ENCODE data around the gene PIK3R2.
A peak's percentile ranks its signal among the peaks of the same experiment; 100 is the strongest.
"Not testable (repeated sequence)": the region's sequence is repeated elsewhere in the genome, so short reads cannot be mapped to it uniquely, and the experiment has no call there.

Gene PIK3R2

GRCh38 chr19:18152817-18153555, at the start of gene PIK3R2:
Gene PIK3R2 (plus strand): TSS chr19:18153163. CDS start chr19:18155880, 2,717 bp downstream.
- peak; percentile 99 for DNase-seq

- DNase-seq, result no peak
Measured at GRCh38 chr19:18104793-18105131, 48.2 kb upstream of the PIK3R2 start.

GRCh38 chr19:18105259-18105658, 47.7 kb upstream of the PIK3R2 start:
- DNase-seq, result not testable (repeated sequence)

GRCh38 chr19:18107235-18107634, 45.7 kb upstream of the PIK3R2 start:
- no peak for DNase-seq

GRCh38 chr19:18108897-18109296, 44.1 kb upstream of the PIK3R2 start:
- no peak for DNase-seq

GRCh38 chr19:18109341-18109732, 43.6 kb upstream of the PIK3R2 start:
- no peak for DNase-seq

GRCh38 chr19:18109733-18110608, 43.0 kb upstream of the PIK3R2 start:
- DNase-seq, result no peak

- DNase-seq, result no peak
Measured at GRCh38 chr19:18110609-18111232, 42.2 kb upstream of the PIK3R2 start.

- DNase-seq, result peak; percentile 82
Measured at GRCh38 chr19:18112989-18113478, 39.9 kb upstream of the PIK3R2 start.

- DNase-seq, result no peak
Measured at GRCh38 chr19:18113827-18114226, 39.1 kb upstream of the PIK3R2 start.

GRCh38 chr19:18114483-18114882, 38.5 kb upstream of the PIK3R2 start:
- DNase-seq, result no peak

- DNase-seq, result no peak
Measured at GRCh38 chr19:18117364-18117691, 35.6 kb upstream of the PIK3R2 start.

- DNase-seq, result peak; percentile 90
Measured at GRCh38 chr19:18117692-18118378, 35.1 kb upstream of the PIK3R2 start.

GRCh38 chr19:18118420-18119012, 34.4 kb upstream of the PIK3R2 start:
- no peak for DNase-seq

- DNase-seq, result no peak
Measured at GRCh38 chr19:18119013-18119716, 33.8 kb upstream of the PIK3R2 start.

GRCh38 chr19:18119717-18120105, 33.3 kb upstream of the PIK3R2 start:
- no peak for DNase-seq

- no peak for DNase-seq
Measured at GRCh38 chr19:18120127-18120526, 32.8 kb upstream of the PIK3R2 start.

- DNase-seq, result no peak
Measured at GRCh38 chr19:18121166-18121565, 31.8 kb upstream of the PIK3R2 start.

GRCh38 chr19:18122424-18122823, 30.5 kb upstream of the PIK3R2 start:
- no peak for DNase-seq

GRCh38 chr19:18122860-18123795, 29.8 kb upstream of the PIK3R2 start:
- DNase-seq, result no peak

GRCh38 chr19:18123819-18124218, 29.1 kb upstream of the PIK3R2 start:
- no peak for DNase-seq
